Endothelial cell (in vitro differentiated cells): ENCODE measurements around the gene MRGPRG. TPM values are rescaled to one million over a fixed set of nuclear protein-coding genes. Genes with fewer than 3 reads are reported as not detected.
"Not testable (repeated sequence)": the region's sequence is repeated elsewhere in the genome, so short reads cannot be mapped to it uniquely, and the experiment has no call there.

ENCODE experiments used
- DNase-seq: peaks from one replicate; pipeline ENCODE4 v3.0.0; 2021; ENCODE audit warnings: low spot score
- H3K27ac Mint-ChIP-seq: one replicate; pipeline ENCODE4 v1.8.0; 2021; ENCODE audit warnings: mixed read lengths, inconsistent platforms; ENCODE audit not compliant: unreplicated experiment
- H3K27me3 Mint-ChIP-seq: one replicate; pipeline ENCODE4 v1.8.0; 2021; ENCODE audit warnings: mild to moderate bottlenecking, moderate library complexity, mixed read lengths, inconsistent platforms; ENCODE audit not compliant: unreplicated experiment
- H3K36me3 Mint-ChIP-seq: one replicate; pipeline ENCODE4 v1.8.0; 2021; ENCODE audit warnings: mild to moderate bottlenecking, low read depth, mixed read lengths, inconsistent platforms; ENCODE audit not compliant: unreplicated experiment
- H3K4me1 Mint-ChIP-seq: one replicate; pipeline ENCODE4 v1.8.0; 2021; ENCODE audit warnings: mild to moderate bottlenecking, mixed read lengths, inconsistent platforms; ENCODE audit not compliant: unreplicated experiment
- H3K4me3 Mint-ChIP-seq: one replicate; pipeline ENCODE4 v1.8.0; 2021; ENCODE audit warnings: mild to moderate bottlenecking, mixed read lengths, inconsistent platforms; ENCODE audit not compliant: unreplicated experiment
- H3K9me3 Mint-ChIP-seq: one replicate; pipeline ENCODE4 v1.8.0; 2021; ENCODE audit warnings: mixed read lengths, inconsistent platforms; ENCODE audit not compliant: unreplicated experiment
- long read RNA-seq: library from polyadenylated mRNA; unstranded; transcript quantifications from one replicate; pipeline ENCODE4 v2.0.0, GENCODE V29; 2020; ENCODE audit not compliant: unreplicated experiment
- total RNA-seq: library from RNA; stranded (reverse); fragmentation: NEBNext Ultra II Directional; extraction: Animal tissue kit (Norgen Biotek cat#: 25700); gene quantifications from one replicate; pipeline ENCODE4 v1.2.1, GENCODE V29; 2021; ENCODE audit not compliant: unreplicated experiment
- TF ChIP-seq, protein P1 (sequence below): fragments of 200-600 bp; sonication (generic); IDR thresholded peaks from one replicate; pipeline ENCODE4 v1.5.0; 2021; ENCODE audit warnings: antibody characterized with exemption; ENCODE audit not compliant: unreplicated experiment

The MRGPRG gene, protein sequence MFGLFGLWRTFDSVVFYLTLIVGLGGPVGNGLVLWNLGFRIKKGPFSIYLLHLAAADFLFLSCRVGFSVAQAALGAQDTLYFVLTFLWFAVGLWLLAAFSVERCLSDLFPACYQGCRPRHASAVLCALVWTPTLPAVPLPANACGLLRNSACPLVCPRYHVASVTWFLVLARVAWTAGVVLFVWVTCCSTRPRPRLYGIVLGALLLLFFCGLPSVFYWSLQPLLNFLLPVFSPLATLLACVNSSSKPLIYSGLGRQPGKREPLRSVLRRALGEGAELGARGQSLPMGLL
- total RNA-seq, result not detected
- long read RNA-seq, result 0 reads

DNA sequence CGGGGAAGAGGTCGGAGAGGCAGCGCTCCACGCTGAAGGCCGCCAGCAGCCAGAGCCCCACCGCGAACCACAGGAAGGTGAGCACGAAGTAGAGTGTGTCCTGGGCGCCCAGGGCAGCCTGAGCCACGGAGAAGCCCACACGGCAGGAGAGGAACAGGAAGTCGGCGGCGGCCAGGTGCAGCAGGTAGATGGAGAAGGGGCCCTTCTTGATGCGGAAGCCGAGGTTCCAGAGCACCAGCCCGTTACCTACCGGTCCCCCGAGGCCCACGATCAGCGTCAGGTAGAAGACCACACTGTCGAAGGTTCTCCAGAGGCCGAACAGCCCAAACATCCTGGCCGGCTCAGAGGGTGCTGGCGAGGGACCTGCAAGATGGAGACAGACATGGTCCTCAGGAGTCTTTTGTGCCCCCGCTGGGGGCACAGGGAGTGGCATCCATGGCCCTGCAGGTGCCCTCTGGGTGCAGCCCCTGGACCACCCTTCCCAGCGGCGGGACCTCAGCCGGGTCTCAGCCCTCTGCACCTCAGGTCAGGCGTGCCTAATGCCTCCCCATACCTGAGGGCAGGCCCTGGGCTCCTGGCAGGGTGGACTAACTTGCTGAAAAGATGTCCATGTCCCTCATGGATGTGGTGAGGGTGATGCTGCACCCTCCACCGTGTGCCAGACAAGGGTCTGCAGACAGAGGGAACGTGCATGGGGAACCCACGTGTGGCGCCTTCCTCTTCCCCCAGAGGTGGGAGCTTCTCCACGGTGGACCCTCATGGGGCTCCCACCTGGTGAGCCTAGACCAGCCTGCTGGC lies at the start of gene MRGPRG:
Gene MRGPRG (minus strand): TSS at position 331 of the 798 bp plus-strand sequence. CDS start 0 bp downstream, at position 331.
- Mint-ChIP-seq H3K9me3 (no peaks in the 10 kb centered on the region), H3K4me3 (no peak within 1 kb of the TSS), H3K4me1 (peaks cover 31% of the 10 kb centered on the region), H3K27me3 (peaks cover 10% of the 10 kb centered on the region), H3K36me3 (no peaks in the 10 kb centered on the region), H3K27ac (no peak within 1 kb of the TSS)
- no peak for DNase-seq
- TF ChIP-seq, protein P1, sequence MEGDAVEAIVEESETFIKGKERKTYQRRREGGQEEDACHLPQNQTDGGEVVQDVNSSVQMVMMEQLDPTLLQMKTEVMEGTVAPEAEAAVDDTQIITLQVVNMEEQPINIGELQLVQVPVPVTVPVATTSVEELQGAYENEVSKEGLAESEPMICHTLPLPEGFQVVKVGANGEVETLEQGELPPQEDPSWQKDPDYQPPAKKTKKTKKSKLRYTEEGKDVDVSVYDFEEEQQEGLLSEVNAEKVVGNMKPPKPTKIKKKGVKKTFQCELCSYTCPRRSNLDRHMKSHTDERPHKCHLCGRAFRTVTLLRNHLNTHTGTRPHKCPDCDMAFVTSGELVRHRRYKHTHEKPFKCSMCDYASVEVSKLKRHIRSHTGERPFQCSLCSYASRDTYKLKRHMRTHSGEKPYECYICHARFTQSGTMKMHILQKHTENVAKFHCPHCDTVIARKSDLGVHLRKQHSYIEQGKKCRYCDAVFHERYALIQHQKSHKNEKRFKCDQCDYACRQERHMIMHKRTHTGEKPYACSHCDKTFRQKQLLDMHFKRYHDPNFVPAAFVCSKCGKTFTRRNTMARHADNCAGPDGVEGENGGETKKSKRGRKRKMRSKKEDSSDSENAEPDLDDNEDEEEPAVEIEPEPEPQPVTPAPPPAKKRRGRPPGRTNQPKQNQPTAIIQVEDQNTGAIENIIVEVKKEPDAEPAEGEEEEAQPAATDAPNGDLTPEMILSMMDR, result no peak

DNA sequence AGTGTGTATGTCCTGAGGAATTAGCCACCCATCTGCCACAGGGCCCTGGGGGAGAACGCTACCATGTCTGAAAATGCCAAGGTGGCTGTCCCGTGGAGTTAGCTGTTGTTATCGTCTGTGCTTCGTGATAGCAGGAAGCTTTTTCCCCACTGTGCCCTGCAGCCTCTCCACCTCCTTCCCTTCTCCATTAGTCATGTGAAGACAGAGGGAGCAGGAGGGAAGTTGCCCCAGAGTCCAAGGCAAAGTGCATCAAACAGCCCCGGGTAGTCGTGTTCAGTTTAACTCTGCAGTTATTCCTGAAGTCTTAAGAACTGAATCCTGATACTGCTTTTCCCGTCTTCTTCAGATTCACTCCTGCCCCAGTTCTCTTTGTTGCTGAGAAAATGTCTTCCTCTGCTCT lies 43.9 kb upstream of the MRGPRG start:
- H3K27ac Mint-ChIP-seq, DNase-seq, H3K4me1 Mint-ChIP-seq, H3K27me3 Mint-ChIP-seq, H3K36me3 Mint-ChIP-seq, H3K4me3 Mint-ChIP-seq, H3K9me3 Mint-ChIP-seq: not testable (repeated sequence)

DNA sequence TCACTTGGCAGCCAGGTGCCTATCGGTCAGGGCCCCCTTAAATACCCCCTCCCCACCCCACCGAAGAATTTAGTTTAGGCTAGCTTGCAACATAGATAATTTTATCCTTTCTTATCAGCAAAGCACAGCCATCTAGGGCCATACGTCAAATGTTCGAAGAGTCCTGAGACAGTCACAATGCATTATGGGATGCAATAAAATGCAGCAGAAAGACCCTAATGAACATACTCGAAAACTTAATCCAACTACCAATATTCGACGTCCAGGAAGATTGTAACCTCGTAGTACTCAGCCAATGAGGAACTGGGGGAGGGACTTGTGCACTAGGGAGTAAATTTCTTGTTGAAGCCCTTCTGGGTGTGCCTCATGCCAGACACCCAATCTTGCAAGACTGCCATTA lies 43.2 kb upstream of the MRGPRG start:
- H3K9me3 Mint-ChIP-seq, DNase-seq, H3K4me3 Mint-ChIP-seq, H3K27ac Mint-ChIP-seq, H3K36me3 Mint-ChIP-seq, H3K4me1 Mint-ChIP-seq, H3K27me3 Mint-ChIP-seq: not testable (repeated sequence)

DNA sequence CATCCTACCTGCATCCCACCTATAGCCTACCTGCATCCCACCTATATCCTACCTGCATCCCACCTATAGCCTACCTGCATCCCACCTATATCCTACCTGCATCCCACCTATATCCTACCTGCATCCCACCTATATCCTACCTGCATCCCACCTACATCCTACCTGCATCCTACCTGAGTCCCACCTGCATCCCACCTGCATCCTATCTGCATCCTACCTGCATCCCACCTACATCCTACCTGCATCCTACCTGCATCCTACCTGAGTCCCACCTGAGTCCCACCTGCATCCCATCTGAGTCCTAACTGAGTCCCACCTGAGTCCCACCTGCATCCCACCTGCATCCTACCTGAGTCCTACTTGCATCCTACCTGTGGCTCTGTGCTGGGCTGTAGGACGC lies 38.9 kb upstream of the MRGPRG start:
- H3K27ac Mint-ChIP-seq, H3K4me3 Mint-ChIP-seq, H3K36me3 Mint-ChIP-seq, DNase-seq, H3K27me3 Mint-ChIP-seq, H3K9me3 Mint-ChIP-seq, H3K4me1 Mint-ChIP-seq: not testable (repeated sequence)

DNA sequence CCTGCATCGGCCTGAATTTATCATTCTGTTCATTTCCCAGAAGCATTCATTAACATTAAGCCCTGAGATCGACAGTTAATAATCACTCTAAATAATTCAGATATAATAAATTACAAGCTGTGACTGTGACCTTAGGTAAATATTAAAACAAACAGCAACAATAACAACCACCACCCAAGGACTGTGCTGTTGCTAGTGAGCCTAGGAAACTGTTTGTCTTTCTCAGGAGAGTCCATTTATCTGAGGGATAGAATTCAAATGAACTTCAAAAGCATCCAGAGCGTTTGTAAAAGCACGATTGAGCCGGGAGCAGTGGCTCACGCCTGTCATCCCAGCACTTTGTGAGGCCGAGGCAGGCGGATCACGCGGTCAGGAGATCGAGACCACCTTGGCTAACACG lies 36.6 kb upstream of the MRGPRG start:
- H3K36me3 Mint-ChIP-seq, H3K4me1 Mint-ChIP-seq, H3K9me3 Mint-ChIP-seq, H3K27ac Mint-ChIP-seq, DNase-seq, H3K4me3 Mint-ChIP-seq, H3K27me3 Mint-ChIP-seq: not testable (repeated sequence)

DNA sequence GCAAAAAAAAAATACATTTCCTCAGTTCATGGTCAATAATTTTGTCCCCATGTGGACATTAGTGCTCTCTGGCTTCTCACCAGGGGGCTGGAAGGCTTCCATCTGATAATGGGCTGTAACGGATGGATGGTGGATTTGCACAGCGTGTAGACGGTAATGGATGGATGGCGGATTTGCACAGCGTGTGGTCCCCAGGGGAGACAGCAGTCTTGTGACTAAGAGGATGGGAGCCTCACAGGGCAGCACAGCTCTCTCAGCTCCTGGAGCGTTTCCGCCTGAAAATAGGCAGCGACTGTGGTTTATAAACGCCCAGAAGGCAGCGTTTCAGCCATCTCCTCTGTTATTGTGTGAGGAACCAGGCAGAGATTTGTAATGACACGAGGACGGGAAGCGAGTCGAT lies 36.2 kb upstream of the MRGPRG start:
- not testable (repeated sequence) for H3K9me3 Mint-ChIP-seq, DNase-seq, H3K36me3 Mint-ChIP-seq, H3K4me3 Mint-ChIP-seq, H3K27me3 Mint-ChIP-seq, H3K27ac Mint-ChIP-seq, H3K4me1 Mint-ChIP-seq

DNA sequence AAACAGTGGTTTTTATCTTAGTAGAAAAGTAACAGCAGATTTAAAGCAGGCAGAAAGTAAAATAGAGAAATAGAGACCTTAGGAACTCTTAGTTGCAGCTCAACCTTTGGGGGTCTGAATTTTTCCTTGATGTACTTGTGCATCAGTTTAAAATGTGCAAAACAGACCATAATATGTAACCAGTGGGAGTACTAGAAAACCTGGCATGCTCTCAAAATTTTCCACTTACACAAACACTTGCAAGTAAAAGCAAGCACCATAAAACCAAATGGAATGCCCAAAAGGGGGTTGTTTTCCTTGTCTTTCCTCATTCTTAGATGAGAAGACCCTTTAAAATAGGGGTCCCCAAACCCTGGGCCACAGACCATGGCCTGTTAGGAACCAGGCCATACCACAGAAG lies 26.5 kb upstream of the MRGPRG start:
- Mint-ChIP-seq H3K27me3 (no peaks in the 10 kb centered on the region), H3K4me3 (no peak overlapping the region), H3K27ac (no peak overlapping the region), H3K36me3 (peaks cover 2% of the 10 kb centered on the region), H3K4me1 (no peaks in the 10 kb centered on the region), H3K9me3 (peaks cover 3% of the 10 kb centered on the region)
- TF ChIP-seq, protein P1, result no peak
- DNase-seq, result no peak
